Large intestine (tissue), 3 donors: ENCODE measurements around the gene VPS13D. TPM values are rescaled to one million over a fixed set of nuclear protein-coding genes. Genes with fewer than 3 reads are reported as not detected.

ENCODE experiments used
- DNase-seq, 2 donors: peaks; one replicate each; pipeline versions ENCODE4 v3.0.0 to v3.0.0-alpha.2; 2013
- H3K27ac ChIP-seq: one replicate; pipeline ENCODE4 v1.5.1; 2013; ENCODE audit warnings: low read length
- H3K27me3 ChIP-seq: 2 replicates; pipeline ENCODE4 v1.6.1; 2013; ENCODE audit warnings: low read length; ENCODE audit not compliant: control insufficient read depth, insufficient read depth
- H3K36me3 ChIP-seq: 2 replicates; pipeline ENCODE4 v1.6.1; 2013; ENCODE audit warnings: low read length; ENCODE audit not compliant: control insufficient read depth, insufficient read depth
- H3K4me1 ChIP-seq: one replicate; pipeline ENCODE4 v1.6.1; 2013; ENCODE audit warnings: low read length; ENCODE audit not compliant: control insufficient read depth, insufficient read depth
- H3K4me3 ChIP-seq: one replicate; pipeline ENCODE4 v1.5.1; 2013; ENCODE audit warnings: low read length
- H3K9me3 ChIP-seq: one replicate; pipeline ENCODE4 v1.6.1; 2013; ENCODE audit warnings: mild to moderate bottlenecking, low read depth, low read length, moderate library complexity; ENCODE audit not compliant: control insufficient read depth
- WGBS: methylation state at CpG from one replicate; pipeline ENCODE4 v1.1.5; 2013; ENCODE audit warnings: low lambda C conversion rate; ENCODE audit not compliant: insufficient coverage; 5-methylcytosine and 5-hydroxymethylcytosine counted together
- polyA plus RNA-seq: library from polyadenylated mRNA; unstranded; fragments of 120-200 nt; gene quantifications from one replicate; pipeline ENCODE4 v1.2.1, GENCODE V29; 2013

VPS13D gene
- polyA plus RNA-seq, 1 donor: 20.7 TPM

- no CpG with 5 or more reads among the region's 7 CpGs for WGBS
- no peak for DNase-seq
- no peaks in the 10 kb centered on the region for H3K4me1 ChIP-seq
- H3K27me3 ChIP-seq: no peaks in the 10 kb centered on the region
- H3K27ac ChIP-seq: no peak overlapping the region
- peaks cover 19% of the 10 kb centered on the region for H3K36me3 ChIP-seq
- no peaks in the 10 kb centered on the region for H3K9me3 ChIP-seq
- no peak overlapping the region for H3K4me3 ChIP-seq
Observed at GRCh38 chr1:12200208-12200607, 29.6 kb upstream of the VPS13D start.

DNA sequence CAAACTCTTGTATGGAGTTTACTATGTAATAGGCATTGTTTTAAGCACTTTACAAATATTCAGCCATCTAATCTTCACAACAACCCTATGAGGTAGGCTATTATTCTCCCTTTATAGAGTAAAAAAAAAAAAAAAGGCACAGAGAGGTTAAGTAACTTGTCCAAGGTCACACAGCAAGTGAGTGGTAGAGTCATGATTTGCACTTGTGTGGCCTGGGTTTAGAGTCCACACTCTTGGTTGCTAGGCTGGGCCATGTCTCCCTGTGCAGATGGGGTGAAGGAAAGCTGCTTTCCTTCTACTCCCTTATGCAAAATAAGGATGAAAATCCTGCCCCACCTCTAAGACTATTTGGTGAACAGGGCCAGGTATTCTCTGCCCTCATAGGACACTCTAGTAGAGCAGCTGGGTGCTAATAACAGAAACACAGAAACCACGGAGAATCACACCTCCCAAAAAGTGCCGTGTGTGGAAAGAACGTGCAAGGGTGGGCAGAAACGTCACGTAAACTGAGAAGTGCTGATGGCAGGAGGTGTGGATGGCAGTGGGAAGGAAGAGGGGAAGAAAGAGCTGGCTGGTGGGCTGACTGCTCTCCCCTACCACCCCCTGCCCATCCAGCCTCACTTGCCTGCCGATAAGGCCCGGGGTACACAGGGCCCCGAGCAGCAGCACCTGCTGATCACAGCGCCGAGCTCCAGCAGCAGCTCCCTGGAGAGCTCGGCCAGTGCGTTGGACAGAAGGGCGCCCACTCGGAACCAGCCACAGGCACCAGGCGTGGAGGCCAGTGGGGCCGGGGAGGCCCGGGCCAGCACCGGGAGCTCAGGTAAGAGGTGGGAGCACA lies 28.3 kb upstream of the VPS13D start:
- no peaks in the 10 kb centered on the region for H3K27me3 ChIP-seq
- no peak for DNase-seq
- H3K36me3 ChIP-seq: peaks cover 17% of the 10 kb centered on the region
- no peak overlapping the region for H3K4me3 ChIP-seq
- H3K9me3 ChIP-seq: no peaks in the 10 kb centered on the region
- no CpG with 5 or more reads among the region's 18 CpGs for WGBS
- no peaks in the 10 kb centered on the region for H3K4me1 ChIP-seq
- no peak overlapping the region for H3K27ac ChIP-seq

DNA sequence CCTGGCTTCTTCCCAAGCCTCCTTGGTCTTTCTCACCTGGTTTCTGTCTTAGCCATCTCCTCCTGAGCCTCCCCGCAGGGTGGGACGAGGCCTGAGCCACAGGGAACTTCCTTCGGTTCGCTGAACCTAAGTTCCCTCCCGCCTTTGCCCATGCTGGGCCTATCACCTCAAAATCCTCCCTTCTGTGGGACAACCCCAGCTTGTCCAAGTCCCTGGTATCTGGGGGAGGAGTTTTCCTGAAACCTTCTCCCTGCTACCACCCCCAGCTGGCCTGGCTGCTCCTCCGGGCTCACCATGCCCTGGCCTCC lies 27.7 kb upstream of the VPS13D start:
- Histone ChIP-seq H3K36me3 (peaks cover 20% of the 10 kb centered on the region), H3K4me3 (no peak overlapping the region), H3K27me3 (no peaks in the 10 kb centered on the region), H3K4me1 (no peaks in the 10 kb centered on the region), H3K9me3 (no peaks in the 10 kb centered on the region), H3K27ac (no peak overlapping the region)
- no CpG with 5 or more reads among the region's 6 CpGs for WGBS
- DNase-seq: no peak

GRCh38 chr1:12202577-12202976 lies 27.3 kb upstream of the VPS13D start:
- no peaks in the 10 kb centered on the region for H3K9me3 ChIP-seq
- no peak for DNase-seq
- H3K27me3 ChIP-seq: no peaks in the 10 kb centered on the region
- H3K27ac ChIP-seq: no peak overlapping the region
- no CpG with 5 or more reads among the region's 4 CpGs for WGBS
- H3K4me1 ChIP-seq: no peaks in the 10 kb centered on the region
- no peak overlapping the region for H3K4me3 ChIP-seq
- peaks cover 20% of the 10 kb centered on the region for H3K36me3 ChIP-seq

DNA sequence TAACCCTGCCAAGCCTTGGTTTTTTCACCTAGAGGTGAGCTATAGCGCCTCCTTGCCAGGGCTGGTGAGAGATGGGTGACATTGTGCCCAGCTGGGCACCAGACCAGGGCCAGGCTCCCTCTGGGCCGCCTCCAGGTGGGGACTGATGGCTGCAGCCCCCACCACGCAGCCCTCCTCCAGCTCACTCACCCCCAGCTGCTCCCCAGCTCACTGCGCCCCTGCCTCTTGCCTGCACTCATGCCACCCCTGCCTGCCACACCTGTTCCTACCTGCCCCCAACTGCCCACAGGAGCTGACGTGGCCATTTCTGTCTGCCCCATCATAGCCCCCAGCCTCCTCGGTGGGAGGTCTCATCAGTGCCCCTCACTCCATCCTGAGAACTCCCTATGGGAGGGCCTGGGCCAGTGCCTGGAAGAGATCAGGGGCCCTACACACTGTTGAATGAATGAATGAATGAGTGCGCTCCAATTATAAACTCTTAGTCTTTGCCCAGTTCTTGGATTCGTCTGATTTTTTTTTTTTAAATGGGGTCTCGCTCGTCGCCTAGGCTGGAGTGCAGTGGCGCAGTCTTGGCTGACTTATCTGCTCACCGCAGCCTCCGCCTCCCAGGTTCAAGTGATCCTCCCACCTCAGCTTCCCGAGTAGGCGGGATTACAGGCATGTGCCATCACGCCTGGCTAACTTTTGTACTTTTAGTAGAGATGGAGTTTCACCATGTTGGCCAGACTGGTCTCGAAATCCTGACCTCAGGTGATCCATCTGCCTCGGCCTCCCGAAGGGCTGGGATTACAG lies 26.4 kb upstream of the VPS13D start:
- no CpG with 5 or more reads among the region's 20 CpGs for WGBS
- Histone ChIP-seq H3K27me3 (no peaks in the 10 kb centered on the region), H3K36me3 (peaks cover 16% of the 10 kb centered on the region), H3K4me3 (no peak overlapping the region), H3K9me3 (no peaks in the 10 kb centered on the region), H3K4me1 (no peaks in the 10 kb centered on the region), H3K27ac (no peak overlapping the region)
- DNase-seq: no peak

DNA sequence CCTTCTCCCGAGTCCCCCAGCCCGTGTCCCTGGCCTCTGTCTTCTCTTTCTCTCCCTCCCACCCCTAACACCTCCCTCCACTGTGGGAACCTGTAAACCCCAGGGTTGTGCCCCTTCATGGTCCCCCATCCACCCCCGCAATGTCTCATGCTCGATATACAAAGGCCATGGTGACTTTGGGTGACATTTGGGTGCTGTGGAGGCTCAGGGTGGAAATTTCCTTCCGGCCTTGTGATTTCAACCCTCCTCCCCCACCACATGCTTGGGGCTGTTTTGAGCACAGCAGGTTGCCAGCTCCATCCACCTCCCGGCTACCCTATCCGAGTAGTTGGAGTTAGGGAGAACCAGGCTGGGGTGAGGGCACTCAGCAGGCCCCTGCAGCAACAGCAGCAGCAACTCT lies 25.7 kb upstream of the VPS13D start:
- Histone ChIP-seq H3K4me3 (no peak overlapping the region), H3K27ac (no peak overlapping the region), H3K27me3 (no peaks in the 10 kb centered on the region), H3K4me1 (no peaks in the 10 kb centered on the region), H3K36me3 (peaks cover 15% of the 10 kb centered on the region), H3K9me3 (no peaks in the 10 kb centered on the region)
- DNase-seq: no peak
- no CpG with 5 or more reads among the region's 7 CpGs for WGBS

GRCh38 chr1:12204754-12205658 lies 24.8 kb upstream of the VPS13D start:
- WGBS: 100% methylated on average over 1 of the region's 7 CpGs
- Histone ChIP-seq H3K9me3 (no peaks in the 10 kb centered on the region), H3K36me3 (peaks cover 15% of the 10 kb centered on the region), H3K27ac (no peak overlapping the region), H3K27me3 (no peaks in the 10 kb centered on the region), H3K4me3 (no peak overlapping the region), H3K4me1 (no peaks in the 10 kb centered on the region)
- DNase-seq: no peak

DNA sequence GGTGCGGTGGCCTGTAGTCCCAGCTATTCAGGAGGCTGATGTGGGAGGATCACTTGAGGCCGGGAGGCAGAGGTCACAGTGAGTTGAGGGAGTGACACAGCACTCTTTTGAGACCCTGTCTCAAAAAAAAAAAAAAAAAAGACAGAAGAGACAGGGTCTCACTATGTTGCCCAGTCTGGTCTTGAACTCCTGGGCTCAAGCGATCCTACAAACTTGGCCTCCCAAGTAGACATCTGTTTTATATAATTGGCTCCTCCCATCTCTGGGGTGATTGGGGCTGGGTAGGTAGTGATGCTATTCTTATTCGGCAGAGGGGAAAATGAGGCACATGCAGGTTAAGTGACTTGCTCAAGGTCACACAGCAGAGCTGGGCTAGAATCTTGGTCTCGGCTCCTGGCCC lies 23.6 kb upstream of the VPS13D start:
- H3K36me3 ChIP-seq: peaks cover 15% of the 10 kb centered on the region
- H3K27ac ChIP-seq: no peak overlapping the region
- no peaks in the 10 kb centered on the region for H3K27me3 ChIP-seq
- no peaks in the 10 kb centered on the region for H3K4me1 ChIP-seq
- WGBS: no CpG with 5 or more reads among the region's 5 CpGs
- H3K9me3 ChIP-seq: no peaks in the 10 kb centered on the region
- no peak for DNase-seq
- no peak overlapping the region for H3K4me3 ChIP-seq

GRCh38 chr1:12206792-12207424 lies 22.9 kb upstream of the VPS13D start:
- H3K4me1 ChIP-seq: no peaks in the 10 kb centered on the region
- peaks cover 14% of the 10 kb centered on the region for H3K36me3 ChIP-seq
- no peak overlapping the region for H3K4me3 ChIP-seq
- no peaks in the 10 kb centered on the region for H3K27me3 ChIP-seq
- no peaks in the 10 kb centered on the region for H3K9me3 ChIP-seq
- H3K27ac ChIP-seq: no peak overlapping the region
- no peak for DNase-seq
- WGBS: 80% methylated on average over 2 of the region's 17 CpGs

- Histone ChIP-seq H3K9me3 (no peaks in the 10 kb centered on the region), H3K4me1 (no peaks in the 10 kb centered on the region), H3K36me3 (peaks cover 4% of the 10 kb centered on the region), H3K27ac (no peak overlapping the region), H3K27me3 (no peaks in the 10 kb centered on the region), H3K4me3 (no peak overlapping the region)
- DNase-seq: no peak
- WGBS: no CpG with 5 or more reads among the region's 6 CpGs
Observed at GRCh38 chr1:12208271-12208670, 21.6 kb upstream of the VPS13D start.
